Heart right ventricle (tissue), 16 donors: ENCODE data around the gene FKBP2. TPM values are rescaled to one million over a fixed set of nuclear protein-coding genes. Genes with fewer than 3 reads are reported as not detected.

Experiments
- ATAC-seq, 8 donors: fragments of 200-7000 bp; cut with Tn5 transposase; one replicate each; pipeline ENCODE4 v1.9.1; 2020; ENCODE audit warnings: mild to moderate bottlenecking in 8 of 8, moderate library complexity in 8 of 8, moderate number of reproducible peaks in 1 of 8
- DNase-seq, 2 donors: peaks; one replicate each; pipeline ENCODE4 v3.0.0-alpha.2; 2020
- H3K27ac ChIP-seq, 10 donors: fragments of 200-600 bp; sonication (generic) in 2 of 10; one replicate each; pipeline versions ENCODE4 v1.5.0 to v1.8.0; 2020 to 2022; ENCODE audit warnings: mild to moderate bottlenecking in 3 of 10
- H3K27me3 ChIP-seq, 7 donors: fragments of 200-600 bp; one replicate each; pipeline ENCODE4 v1.8.0; 2021 to 2022; ENCODE audit warnings: mild to moderate bottlenecking in 2 of 7
- H3K36me3 ChIP-seq, 9 donors: fragments of 200-600 bp; sonication (generic) in 1 of 9; one replicate each; pipeline versions ENCODE4 v1.5.0 to v1.8.0; 2020 to 2022; ENCODE audit warnings: mild to moderate bottlenecking in 2 of 9
- H3K4me1 ChIP-seq, 9 donors: fragments of 200-600 bp; sonication (generic) in 1 of 9; one replicate each; pipeline versions ENCODE4 v1.5.0 to v1.8.0; 2020 to 2022; ENCODE audit warnings: mild to moderate bottlenecking in 4 of 9
- H3K4me3 ChIP-seq, 10 donors: fragments of 200-600 bp; sonication (generic) in 2 of 10; one replicate each; pipeline versions ENCODE4 v1.5.0 to v1.8.0; 2020 to 2022; ENCODE audit warnings: mild to moderate bottlenecking in 7 of 10, moderate library complexity in 2 of 10
- H3K9me3 ChIP-seq, 11 donors: fragments of 200-600 bp in 10 of 11; sonication (generic) in 2 of 11; one replicate each; pipeline versions ENCODE4 v1.5.0 to v1.8.0; 2013 to 2022; ENCODE audit warnings: mild to moderate bottlenecking in 2 of 11, control low read depth in 1 of 11, moderate library complexity in 1 of 11
- WGBS, 2 donors: extraction: QIAGEN DNeasy Blood & Tissue Kit; methylation state at CpG; one replicate each; pipeline ENCODE4 v1.1.7; 2013; ENCODE audit warnings: inconsistent platforms in 1 of 2; 5-methylcytosine and 5-hydroxymethylcytosine counted together
- intact Hi-C, 10 donors: fragments of 100-400 bp; cut with DNase I; formaldehyde crosslinking; loops; one replicate each; pipeline versions ENCODE4 v1.11.1 to v1.14.2; 2022
- polyA plus RNA-seq, 2 donors: library from polyadenylated mRNA; stranded (reverse); fragments of 200-250 nt; gene quantifications; one replicate each; pipeline ENCODE4 v1.2.3, GENCODE V29; 2013
- total RNA-seq, 10 donors: library from RNA; stranded (reverse); fragmentation: NEBNext Ultra II Directional in 3 of 10; extraction: Animal tissue kit (Norgen Biotek cat#: 25700) in 3 of 10; gene quantifications; one replicate each; pipeline versions ENCODE4 v1.2.1 to v1.2.4, GENCODE V29; 2021 to 2023
- TF ChIP-seq, protein P1 (sequence below), 9 donors: fragments of 200-600 bp; sonication (generic) in 2 of 9; IDR thresholded peaks; one replicate each; pipeline versions ENCODE4 v1.5.0 to v1.8.0; 2021 to 2022; ENCODE audit warnings: antibody characterized with exemption in 9 of 9, mild to moderate bottlenecking in 5 of 9, moderate library complexity in 1 of 9
- donor health status: Arrhythmogenic right ventricular cardiomyopathy.
- donor health status: ischemic (EF 13 %, LVEDD 7.1; RV severe dilation, severe dysfunction).
- donor health status: healthy with polysubstance abuse.
- donor health status: DM: no; HTN: yes; CAD: no.
- donor health status: DM: no; HTN: no; CAD: no.
- donor health status: ischemic (EF 25% LVEDD 6.9; RV normal size, moderate dysfunction).
- donor health status: ischemic (EF 25% LVEDD 5.7; RV mildly dilated, moderate dysfunction).
- donor health status: healthy.
- donor health status: DM: yes; HTN: yes; CAD: no.
- donor health status: Ischemic cardiomyopathy.
- donor health status: ischemic (EF 35%, LVEDD 5.7; RV mildly dilated, moderate dysfunction).
- donor health status: nonischemic (EF 11% LVEDD 7.7; RV severe dilation, severe dysfunction).
- donor health status: DM: yes; HTN: yes; CAD: no.
- donor health status: PGD.
- donor health status: ischemic (EF 29% LVEDD 5.4; RV normal size, mild dysfunction).
- donor health status: nonischemic (EF 23%, LVEDD 6.1; RV moderate dilation, normal function).

FKBP2 gene
- total and polyA plus RNA-seq, 12 donors = 40.2 to 404 (median 49.4) TPM

DNA sequence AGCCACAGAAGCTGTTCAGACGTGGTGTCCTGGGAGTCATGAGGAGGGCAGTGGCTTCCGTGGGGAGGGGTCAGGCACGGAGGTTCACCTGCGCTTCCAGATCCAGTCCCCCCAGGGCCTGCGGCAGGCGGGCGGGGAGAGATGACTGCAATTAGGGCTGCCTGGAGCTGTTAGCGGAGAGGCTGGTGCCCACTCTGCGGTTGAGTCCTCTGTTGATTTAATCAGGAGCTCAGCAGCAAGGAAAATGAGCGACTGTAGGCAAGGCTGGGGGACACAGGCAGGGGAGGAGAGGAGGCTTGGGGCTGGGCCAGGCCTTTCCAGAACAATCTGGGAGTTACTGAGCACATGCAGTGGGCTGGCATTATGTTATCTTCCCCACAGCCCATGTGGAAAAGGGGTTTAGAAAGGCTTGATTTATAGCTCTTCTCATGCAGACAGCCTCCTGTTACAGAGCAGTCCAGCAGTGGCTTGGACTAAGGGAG, 23.5 kb downstream of the FKBP2 start:
- intact Hi-C loops = no loop called here
- no peak for ATAC-seq
- peaks cover 0 to 78% (median 23%) of the 10 kb centered on the region in 9 donors for H3K36me3 ChIP-seq
- H3K4me3 ChIP-seq = no peak overlapping the region
- no peaks in the 10 kb centered on the region for H3K9me3 ChIP-seq
- WGBS, 2 donors = 90 to 92% methylated on average over 10 of the region's 10 CpGs
- H3K27me3 ChIP-seq = no peaks in the 10 kb centered on the region
- DNase-seq = no peak
- no peak overlapping the region for H3K27ac ChIP-seq
- TF ChIP-seq, protein P1, sequence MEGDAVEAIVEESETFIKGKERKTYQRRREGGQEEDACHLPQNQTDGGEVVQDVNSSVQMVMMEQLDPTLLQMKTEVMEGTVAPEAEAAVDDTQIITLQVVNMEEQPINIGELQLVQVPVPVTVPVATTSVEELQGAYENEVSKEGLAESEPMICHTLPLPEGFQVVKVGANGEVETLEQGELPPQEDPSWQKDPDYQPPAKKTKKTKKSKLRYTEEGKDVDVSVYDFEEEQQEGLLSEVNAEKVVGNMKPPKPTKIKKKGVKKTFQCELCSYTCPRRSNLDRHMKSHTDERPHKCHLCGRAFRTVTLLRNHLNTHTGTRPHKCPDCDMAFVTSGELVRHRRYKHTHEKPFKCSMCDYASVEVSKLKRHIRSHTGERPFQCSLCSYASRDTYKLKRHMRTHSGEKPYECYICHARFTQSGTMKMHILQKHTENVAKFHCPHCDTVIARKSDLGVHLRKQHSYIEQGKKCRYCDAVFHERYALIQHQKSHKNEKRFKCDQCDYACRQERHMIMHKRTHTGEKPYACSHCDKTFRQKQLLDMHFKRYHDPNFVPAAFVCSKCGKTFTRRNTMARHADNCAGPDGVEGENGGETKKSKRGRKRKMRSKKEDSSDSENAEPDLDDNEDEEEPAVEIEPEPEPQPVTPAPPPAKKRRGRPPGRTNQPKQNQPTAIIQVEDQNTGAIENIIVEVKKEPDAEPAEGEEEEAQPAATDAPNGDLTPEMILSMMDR (IDR thresholded peaks at IDR 0.05) = no peak
- H3K4me1 ChIP-seq = peaks cover 18 to 32% (median 24%) of the 10 kb centered on the region in 9 donors

DNA sequence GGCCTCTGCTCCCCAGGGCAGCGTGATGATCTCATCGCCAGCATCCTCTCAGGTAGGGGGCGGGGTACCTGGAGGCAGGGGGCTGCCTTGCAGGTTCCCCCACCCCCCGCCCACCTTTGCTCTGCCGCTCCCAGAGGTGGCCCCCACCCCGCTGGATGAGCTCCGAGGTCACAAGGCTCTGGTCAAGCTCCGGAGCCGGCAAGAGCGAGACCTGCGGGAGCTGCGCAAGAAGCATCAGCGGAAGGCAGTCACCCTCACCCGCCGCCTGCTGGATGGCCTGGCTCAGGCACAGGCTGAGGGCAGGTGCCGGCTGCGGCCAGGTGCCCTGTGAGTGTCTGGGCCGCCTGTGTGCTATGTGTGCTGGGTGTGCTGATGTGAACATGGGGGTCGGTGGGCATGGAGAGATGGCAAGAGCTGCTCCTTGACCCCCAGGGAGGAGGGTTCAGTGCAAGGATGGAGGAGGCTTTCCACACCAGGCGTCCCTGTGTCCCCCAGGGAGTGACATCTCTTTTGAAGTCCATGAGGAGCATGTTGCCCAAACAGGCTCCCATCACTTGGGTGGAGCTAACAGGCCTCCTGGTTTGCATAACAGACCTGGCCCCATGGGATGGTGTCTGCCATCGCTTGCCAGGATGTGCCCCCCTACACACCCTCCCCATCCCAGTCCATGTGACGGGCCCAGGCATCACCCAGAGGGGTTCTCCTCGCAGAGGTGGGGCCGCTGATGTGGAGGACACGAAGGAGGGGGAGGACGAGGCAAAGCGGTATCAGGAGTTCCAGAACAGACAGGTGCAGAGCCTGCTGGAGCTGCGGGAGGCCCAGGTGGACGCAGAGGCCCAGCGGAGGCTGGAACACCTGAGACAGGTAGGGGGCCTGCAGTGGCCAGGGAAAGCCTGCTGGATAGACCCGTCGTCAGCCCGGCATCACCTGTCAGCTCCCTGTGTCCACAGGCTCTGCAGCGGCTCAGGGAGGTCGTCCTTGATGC, 24.6 kb downstream of the FKBP2 start:
- Histone ChIP-seq H3K4me3 (no peak overlapping the region), H3K36me3 (peaks cover 0 to 68% (median 23%) of the 10 kb centered on the region in 9 donors), H3K27ac (no peak overlapping the region), H3K4me1 (peaks cover 18 to 33% (median 24%) of the 10 kb centered on the region in 9 donors), H3K27me3 (no peaks in the 10 kb centered on the region), H3K9me3 (no peaks in the 10 kb centered on the region)
- ATAC-seq = no peak
- TF ChIP-seq, protein P1 (IDR thresholded peaks at IDR 0.05) = no peak
- intact Hi-C loops = loop anchor here in 3 of 10 donors (2.0 kb wide), 2 partner anchors 13 to 15 kb away; partner anchors contain the start of gene PLCB3 (in 1 of the 3)
- peak in 1 of 2 donors; percentile 15 for DNase-seq
- 94 to 96% methylated on average over 35 of the region's 35 CpGs for WGBS, 2 donors

DNA sequence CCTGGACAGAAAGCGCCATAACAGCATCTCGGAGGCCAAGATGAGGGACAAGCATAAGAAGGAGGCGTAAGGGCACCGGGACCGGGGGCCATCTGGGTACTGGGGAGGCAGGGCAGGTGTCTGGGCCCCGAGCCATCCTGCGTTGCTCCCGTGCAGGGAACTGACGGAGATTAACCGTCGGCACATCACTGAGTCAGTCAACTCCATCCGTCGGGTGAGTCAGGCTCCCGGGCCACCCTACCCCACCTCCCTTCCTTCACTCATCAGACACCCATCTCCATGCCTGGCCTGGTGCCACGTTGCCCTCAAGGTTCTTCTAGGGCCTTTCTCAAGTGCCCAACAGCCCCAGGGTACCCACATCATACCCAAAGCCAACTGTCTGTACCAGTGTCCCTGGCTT, 25.4 kb downstream of the FKBP2 start:
- WGBS, 2 donors = 91 to 92% methylated on average over 15 of the region's 15 CpGs
- DNase-seq = peak in 1 of 2 donors; percentile 9
- no peak for ATAC-seq
- Histone ChIP-seq H3K36me3 (peaks cover 0 to 59% (median 23%) of the 10 kb centered on the region in 9 donors), H3K27ac (peak overlapping the region in 3 of 10 donors; percentile 95 to 99 (median 99)), H3K9me3 (no peaks in the 10 kb centered on the region), H3K4me3 (no peak overlapping the region), H3K27me3 (no peaks in the 10 kb centered on the region), H3K4me1 (peaks cover 18 to 33% (median 24%) of the 10 kb centered on the region in 9 donors)
- intact Hi-C loops = loop anchor here in 3 of 10 donors (2.0 kb wide), 2 partner anchors 14 to 16 kb away; partner anchors contain the start of gene PLCB3 (in 1 of the 3)
- TF ChIP-seq, protein P1 (IDR thresholded peaks at IDR 0.05) = no peak

DNA sequence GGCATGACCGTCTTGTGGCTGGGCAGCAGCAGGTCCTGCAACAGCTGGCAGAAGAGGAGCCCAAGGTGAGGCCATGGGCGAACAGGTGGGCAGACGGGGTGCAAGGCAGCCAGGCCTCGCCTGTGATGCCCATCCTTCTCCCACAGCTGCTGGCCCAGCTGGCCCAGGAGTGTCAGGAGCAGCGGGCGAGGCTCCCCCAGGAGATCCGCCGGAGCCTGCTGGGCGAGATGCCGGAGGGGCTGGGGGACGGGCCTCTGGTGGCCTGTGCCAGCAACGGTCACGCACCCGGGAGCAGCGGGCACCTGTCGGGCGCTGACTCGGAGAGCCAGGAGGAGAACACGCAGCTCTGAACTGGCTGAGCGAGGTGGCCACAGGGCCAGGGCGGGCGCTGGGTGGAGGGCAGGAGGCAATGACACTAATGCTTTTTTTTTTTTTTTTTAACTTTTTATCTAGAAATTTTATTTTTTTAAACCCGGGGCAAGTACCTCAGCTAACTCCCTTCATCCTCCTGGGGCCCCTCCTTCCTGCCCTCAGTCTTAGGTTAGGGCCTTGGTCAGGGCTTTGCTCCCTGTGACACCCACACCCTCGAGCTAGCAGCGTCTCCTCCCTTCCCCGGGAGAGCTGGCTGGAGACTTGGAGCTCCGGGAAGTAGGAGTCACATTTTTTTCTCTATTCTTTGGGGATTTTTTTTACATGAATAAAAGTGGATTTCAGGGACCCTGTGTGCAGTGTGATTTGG, 26.5 kb downstream of the FKBP2 start:
- Histone ChIP-seq H3K27me3 (no peaks in the 10 kb centered on the region), H3K36me3 (peaks cover 0 to 50% (median 16%) of the 10 kb centered on the region in 9 donors), H3K9me3 (no peaks in the 10 kb centered on the region), H3K27ac (peak overlapping the region; percentile 58 to 100 (median 98)), H3K4me3 (peak overlapping the region in 3 of 10 donors; percentile 73 to 84 (median 83)), H3K4me1 (peaks cover 18 to 43% (median 34%) of the 10 kb centered on the region in 9 donors)
- DNase-seq = peak; percentile 31 to 51
- no peak for ATAC-seq
- WGBS, 2 donors = 76 to 84% methylated on average over 27 of the region's 27 CpGs
- TF ChIP-seq, protein P1 (IDR thresholded peaks at IDR 0.05) = no peak
- intact Hi-C loops = loop anchor here in 3 of 10 donors (2.0 kb wide), 2 partner anchors 15 to 17 kb away; partner anchors contain the start of gene PLCB3 (in 1 of the 3)
